H9 (cell line): ENCODE data around the gene IGSF11. TPM values are rescaled to one million over a fixed set of nuclear protein-coding genes. Genes with fewer than 3 reads are reported as not detected.

Experiments
- DNase-seq: peaks from one replicate; pipeline ENCODE4 v3.0.0-alpha.2; 2017
- H2AFZ ChIP-seq: one replicate; pipeline ENCODE4 v1.6.1; 2013; ENCODE audit warnings: mild to moderate bottlenecking, low read length, control low read depth, moderate library complexity
- H2AK5ac ChIP-seq: 2 replicates; pipeline ENCODE4 v1.6.1; 2013; ENCODE audit warnings: low read length, control low read depth, mixed read lengths; ENCODE audit not compliant: insufficient read length
- H2BK120ac ChIP-seq: one replicate; pipeline ENCODE4 v1.6.1; 2013; ENCODE audit warnings: low read depth, mild to moderate bottlenecking, low read length, control low read depth, inconsistent platforms; ENCODE audit not compliant: poor library complexity, severe bottlenecking
- H2BK12ac ChIP-seq: 2 replicates; pipeline ENCODE4 v1.6.1; 2013; ENCODE audit warnings: low read length, control low read depth, mixed read lengths, low read depth; ENCODE audit not compliant: insufficient read length
- H2BK15ac ChIP-seq: 2 replicates; pipeline ENCODE4 v1.6.1; 2013; ENCODE audit warnings: low read depth, low read length, control low read depth
- H2BK20ac ChIP-seq: one replicate; pipeline ENCODE4 v1.6.1; 2013; ENCODE audit warnings: low read depth, mild to moderate bottlenecking, low read length, control low read depth, inconsistent platforms; ENCODE audit not compliant: poor library complexity, severe bottlenecking
- H2BK5ac ChIP-seq: 2 replicates; pipeline ENCODE4 v1.6.1; 2013; ENCODE audit warnings: low read length, control low read depth, mixed read lengths; ENCODE audit not compliant: insufficient read length
- H3K14ac ChIP-seq: 2 replicates; pipeline ENCODE4 v1.6.1; 2013; ENCODE audit warnings: low read length, control low read depth; ENCODE audit not compliant: insufficient read depth
- H3K18ac ChIP-seq: 2 replicates; pipeline ENCODE4 v1.6.1; 2013; ENCODE audit warnings: low read depth, mild to moderate bottlenecking, mixed read lengths, low read length, control low read depth; ENCODE audit not compliant: insufficient read length
- H3K23ac ChIP-seq: 2 replicates; pipeline ENCODE4 v1.6.1; 2013; ENCODE audit warnings: low read length, control low read depth, mixed read lengths, low read depth; ENCODE audit not compliant: insufficient read length
- H3K23me2 ChIP-seq: 2 replicates; pipeline ENCODE4 v1.6.1; 2013; ENCODE audit warnings: low read depth, mild to moderate bottlenecking, mixed read lengths, low read length, control low read depth; ENCODE audit not compliant: insufficient read length, poor library complexity, severe bottlenecking
- H3K27ac ChIP-seq: 2 replicates; pipeline ENCODE4 v1.5.1; 2013; ENCODE audit warnings: low read length, control low read depth, mixed read lengths, low read depth; ENCODE audit not compliant: insufficient read length
- H3K27me3 ChIP-seq: 2 replicates; pipeline ENCODE4 v1.6.1; 2013; ENCODE audit warnings: low read length, control low read depth, inconsistent platforms; ENCODE audit not compliant: insufficient read depth
- H3K4ac ChIP-seq: 2 replicates; pipeline ENCODE4 v1.6.1; 2013; ENCODE audit warnings: low read depth, mild to moderate bottlenecking, control low read depth, inconsistent platforms, low read length, moderate library complexity
- H3K4me1 ChIP-seq: 2 replicates; pipeline ENCODE4 v1.6.1; 2013; ENCODE audit warnings: low read length, control low read depth, inconsistent platforms; ENCODE audit not compliant: insufficient read depth
- H3K4me2 ChIP-seq: 2 replicates; pipeline ENCODE4 v1.6.1; 2013; ENCODE audit warnings: low read length, control low read depth, mixed read lengths; ENCODE audit not compliant: insufficient read length, insufficient read depth
- H3K56ac ChIP-seq: 2 replicates; pipeline ENCODE4 v1.6.1; 2013; ENCODE audit warnings: low read depth, mild to moderate bottlenecking, mixed read lengths, low read length, control low read depth; ENCODE audit not compliant: insufficient read length
- H3K79me1 ChIP-seq: 2 replicates; pipeline ENCODE4 v1.6.1; 2013; ENCODE audit warnings: low read depth, mild to moderate bottlenecking, moderate library complexity, low read length, control low read depth, inconsistent platforms; ENCODE audit not compliant: insufficient read depth, poor library complexity, severe bottlenecking
- H3K79me2 ChIP-seq: 2 replicates; pipeline ENCODE4 v1.6.1; 2013; ENCODE audit warnings: low read length, control low read depth, inconsistent platforms; ENCODE audit not compliant: insufficient read depth
- H3K9ac ChIP-seq: 2 replicates; pipeline ENCODE4 v1.6.1; 2013; ENCODE audit warnings: low read length, control low read depth, mixed read lengths; ENCODE audit not compliant: insufficient read length; ENCODE audit errors: extremely low read depth
- H3K9me3 ChIP-seq: one replicate; pipeline ENCODE4 v1.6.1; 2013; ENCODE audit warnings: low read depth, low read length, inconsistent platforms; ENCODE audit not compliant: control insufficient read depth
- H3T11ph ChIP-seq: one replicate; pipeline ENCODE4 v1.6.1; 2013; ENCODE audit warnings: mild to moderate bottlenecking, low read length, control low read depth, inconsistent platforms
- H4K20me1 ChIP-seq: one replicate; pipeline ENCODE4 v1.6.1; 2013; ENCODE audit not compliant: control insufficient read depth, insufficient read length, insufficient read depth
- H4K5ac ChIP-seq: 2 replicates; pipeline ENCODE4 v1.6.1; 2013; ENCODE audit warnings: low read depth, mild to moderate bottlenecking, mixed read lengths, low read length, control low read depth; ENCODE audit not compliant: insufficient read length
- H4K8ac ChIP-seq: replicated peaks from 2 replicates; pipeline ENCODE4 v1.6.1; 2013; ENCODE audit warnings: low read length, control low read depth, mixed read lengths, low read depth; ENCODE audit not compliant: insufficient read length
- H4K91ac ChIP-seq: 2 replicates; pipeline ENCODE4 v1.6.1; 2013; ENCODE audit warnings: low read depth, mild to moderate bottlenecking, moderate library complexity, mixed read lengths, low read length, control low read depth; ENCODE audit not compliant: insufficient read length
- H3K27ac Mint-ChIP-seq, 3 experiments: 2 replicates in 2 of 3; 3 replicates in 1 of 3; pipeline ENCODE4 v1.8.0; 2020 to 2021; ENCODE audit warnings: mixed read lengths in 3 of 3, mild to moderate bottlenecking in 1 of 3, moderate library complexity in 1 of 3
- H3K27me3 Mint-ChIP-seq: 2 replicates; pipeline ENCODE4 v1.8.0; 2021; ENCODE audit warnings: low read depth, mild to moderate bottlenecking, moderate library complexity, mixed read lengths
- H3K36me3 Mint-ChIP-seq, 3 experiments: 2 replicates in 2 of 3; 3 replicates in 1 of 3; pipeline ENCODE4 v1.8.0; 2020 to 2021; ENCODE audit warnings: low read depth in 3 of 3, mixed read lengths in 3 of 3; ENCODE audit not compliant: insufficient read depth in 1 of 3
- H3K4me1 Mint-ChIP-seq, 2 experiments: 2 replicates each; pipeline ENCODE4 v1.8.0; 2020; ENCODE audit warnings: mixed read lengths in 2 of 2
- H3K4me3 Mint-ChIP-seq, 2 experiments: 2 replicates in 1 of 2; 3 replicates in 1 of 2; pipeline ENCODE4 v1.8.0; 2020 to 2021; ENCODE audit warnings: mild to moderate bottlenecking in 2 of 2, mixed read lengths in 2 of 2, moderate library complexity in 1 of 2
- H3K9me3 Mint-ChIP-seq, 2 experiments: 2 replicates in 1 of 2; 3 replicates in 1 of 2; pipeline ENCODE4 v1.8.0; 2020; ENCODE audit warnings: mild to moderate bottlenecking in 2 of 2, mixed read lengths in 2 of 2, moderate library complexity in 1 of 2
- WGBS: extraction: QIAGEN DNeasy Blood & Tissue Kit; methylation state at CpG from one replicate; pipeline ENCODE4 v1.1.7; 2013; ENCODE audit warnings: missing lambda C conversion rate, low lambda C conversion rate, mixed read lengths; ENCODE audit not compliant: insufficient read length; ENCODE audit errors: extremely low coverage; 5-methylcytosine and 5-hydroxymethylcytosine counted together
- total RNA-seq: library from RNA; stranded (reverse); gene quantifications from 2 replicates; pipeline ENCODE4 v1.2.1, GENCODE V29; 2021
- TF ChIP-seq, protein P1 (sequence below): fragments of 200-600 bp; sonication (generic); conservative IDR thresholded peaks from 3 replicates; pipeline ENCODE4 v1.8.0; 2021; ENCODE audit warnings: antibody characterized with exemption, mild to moderate bottlenecking

The IGSF11 gene
- total RNA-seq, 1 experiment from 2014 or later = 1.6 TPM

DNA sequence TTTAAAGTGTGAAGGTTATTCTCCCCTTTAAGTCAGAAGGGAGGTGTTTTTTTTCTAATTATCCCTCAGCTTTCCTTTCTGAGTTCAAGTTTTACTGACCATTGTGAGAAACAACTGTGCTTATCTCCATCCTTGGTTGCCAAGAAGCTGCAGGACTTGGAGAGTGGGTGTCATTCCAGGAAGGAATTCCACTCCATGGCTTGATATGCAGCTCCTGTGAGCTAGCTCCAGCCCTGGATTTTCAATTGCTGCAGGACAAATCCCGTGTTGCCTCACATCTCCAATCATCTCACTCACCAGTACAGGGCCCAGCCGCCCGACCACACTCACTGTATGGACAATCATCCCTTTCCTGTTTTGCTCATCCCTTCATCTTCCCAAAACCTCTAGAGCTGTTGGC is 122.5 kb downstream of the IGSF11 start:
- H3K4me2 ChIP-seq = no peak overlapping the region
- no peaks in the 10 kb centered on the region for H3K9me3 ChIP-seq
- Mint-ChIP-seq H3K4me3 (no peak overlapping the region), H3K9me3 (peaks cover 0 to 2% of the 10 kb centered on the region in 2 experiments; a peak in 3 of 5 replicates), H3K4me1 (peaks cover 0 to 13% of the 10 kb centered on the region in 2 experiments; a peak in 1 of 4 replicates), H3K27me3 (peaks cover 2% of the 10 kb centered on the region; the same call in 1 of the 2 replicates), H3K27ac (no peak overlapping the region), H3K36me3 (0 out of 7 replicates have a peak, but pooled peaks cover 0 to 6% (median 0%) of the 10 kb centered on the region in 3 experiments)
- no peak overlapping the region for H2BK20ac ChIP-seq
- no peak overlapping the region for H2BK15ac ChIP-seq
- H3K27ac ChIP-seq = no peak overlapping the region
- H3K23ac ChIP-seq = no peak overlapping the region
- H3K27me3 ChIP-seq = no peaks in the 10 kb centered on the region
- H3K18ac ChIP-seq = no peak overlapping the region
- no peaks in the 10 kb centered on the region for H4K20me1 ChIP-seq
- H3K9ac ChIP-seq = no peak overlapping the region
- no peaks in the 10 kb centered on the region for H3K23me2 ChIP-seq
- WGBS = no CpG with 5 or more reads among the region's 3 CpGs
- no peaks in the 10 kb centered on the region for H3K4me1 ChIP-seq
- no peak overlapping the region for H3K4ac ChIP-seq
- TF ChIP-seq, protein P1, sequence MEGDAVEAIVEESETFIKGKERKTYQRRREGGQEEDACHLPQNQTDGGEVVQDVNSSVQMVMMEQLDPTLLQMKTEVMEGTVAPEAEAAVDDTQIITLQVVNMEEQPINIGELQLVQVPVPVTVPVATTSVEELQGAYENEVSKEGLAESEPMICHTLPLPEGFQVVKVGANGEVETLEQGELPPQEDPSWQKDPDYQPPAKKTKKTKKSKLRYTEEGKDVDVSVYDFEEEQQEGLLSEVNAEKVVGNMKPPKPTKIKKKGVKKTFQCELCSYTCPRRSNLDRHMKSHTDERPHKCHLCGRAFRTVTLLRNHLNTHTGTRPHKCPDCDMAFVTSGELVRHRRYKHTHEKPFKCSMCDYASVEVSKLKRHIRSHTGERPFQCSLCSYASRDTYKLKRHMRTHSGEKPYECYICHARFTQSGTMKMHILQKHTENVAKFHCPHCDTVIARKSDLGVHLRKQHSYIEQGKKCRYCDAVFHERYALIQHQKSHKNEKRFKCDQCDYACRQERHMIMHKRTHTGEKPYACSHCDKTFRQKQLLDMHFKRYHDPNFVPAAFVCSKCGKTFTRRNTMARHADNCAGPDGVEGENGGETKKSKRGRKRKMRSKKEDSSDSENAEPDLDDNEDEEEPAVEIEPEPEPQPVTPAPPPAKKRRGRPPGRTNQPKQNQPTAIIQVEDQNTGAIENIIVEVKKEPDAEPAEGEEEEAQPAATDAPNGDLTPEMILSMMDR = no peak
- H4K5ac ChIP-seq = no peak overlapping the region
- no peak overlapping the region for H2BK12ac ChIP-seq
- H2BK5ac ChIP-seq = no peak overlapping the region
- H3K14ac ChIP-seq = no peak overlapping the region
- H2BK120ac ChIP-seq = no peak overlapping the region
- H4K8ac ChIP-seq = no peak overlapping the region
- no peak for DNase-seq
- no peak overlapping the region for H3K56ac ChIP-seq
- no peaks in the 10 kb centered on the region for H3K79me1 ChIP-seq
- H4K91ac ChIP-seq = no peak overlapping the region
- no peak overlapping the region for H2AFZ ChIP-seq
- H2AK5ac ChIP-seq = no peak overlapping the region
- H3T11ph ChIP-seq = no peak overlapping the region
- H3K79me2 ChIP-seq = no peaks in the 10 kb centered on the region
